ENCODE measurements around the gene CACNB4.
"Not testable (repeated sequence)": the region's sequence is repeated elsewhere in the genome, so short reads cannot be mapped to it uniquely, and the experiment has no call there.

CACNB4 gene

GRCh38 chr2:152036611-152037469, 62.0 kb downstream of the CACNB4 start:
- H3K9ac ChIP-seq (ENCODE audit: low read length in 2 of 2): no peak overlapping the region
- H3K27me3 ChIP-seq (ENCODE audit: control insufficient read depth in 1 of 2, insufficient read depth in 2 of 2, low read length in 2 of 2): no peaks in the 10 kb centered on the region
- no peaks in the 10 kb centered on the region for H3K9me3 ChIP-seq (ENCODE audit: control insufficient read depth in 2 of 2, low read length in 2 of 2)
- no peak overlapping the region for H3K4me3 ChIP-seq (ENCODE audit: low read length in 2 of 2)
- peaks cover 8% of the 10 kb centered on the region for H3K4me1 ChIP-seq (ENCODE audit: control insufficient read depth, insufficient read depth, low read length)
- no peaks in the 10 kb centered on the region for H3K36me3 ChIP-seq (ENCODE audit: control insufficient read depth in 2 of 2, insufficient read depth in 2 of 2, low read length in 2 of 2)
- H3K27ac ChIP-seq (ENCODE audit: low read length): no peak overlapping the region

GRCh38 chr2:152034257-152034801, 64.5 kb downstream of the CACNB4 start:
- Histone ChIP-seq H3K27me3 (ENCODE audit: control insufficient read depth in 1 of 2, insufficient read depth in 2 of 2, low read length in 2 of 2) (no peaks in the 10 kb centered on the region), H3K4me3 (ENCODE audit: low read length in 2 of 2) (no peak overlapping the region), H3K36me3 (ENCODE audit: control insufficient read depth in 2 of 2, insufficient read depth in 2 of 2, low read length in 2 of 2) (no peaks in the 10 kb centered on the region), H3K27ac (ENCODE audit: low read length) (no peak overlapping the region), H3K9me3 (ENCODE audit: control insufficient read depth in 2 of 2, low read length in 2 of 2) (no peaks in the 10 kb centered on the region), H3K4me1 (ENCODE audit: control insufficient read depth, insufficient read depth, low read length) (peaks cover 8% of the 10 kb centered on the region), H3K9ac (ENCODE audit: low read length in 2 of 2) (no peak overlapping the region)

GRCh38 chr2:152033011-152033925, 65.6 kb downstream of the CACNB4 start:
- Histone ChIP-seq H3K27me3 (ENCODE audit: control insufficient read depth in 1 of 2, insufficient read depth in 2 of 2, low read length in 2 of 2) (no peaks in the 10 kb centered on the region), H3K9me3 (ENCODE audit: control insufficient read depth in 2 of 2, low read length in 2 of 2) (no peaks in the 10 kb centered on the region), H3K9ac (ENCODE audit: low read length in 2 of 2) (no peak overlapping the region), H3K27ac (ENCODE audit: low read length) (no peak overlapping the region), H3K36me3 (ENCODE audit: control insufficient read depth in 2 of 2, insufficient read depth in 2 of 2, low read length in 2 of 2) (no peaks in the 10 kb centered on the region), H3K4me1 (ENCODE audit: control insufficient read depth, insufficient read depth, low read length) (peaks cover 8% of the 10 kb centered on the region), H3K4me3 (ENCODE audit: low read length in 2 of 2) (no peak overlapping the region)

- no peaks in the 10 kb centered on the region for H3K9me3 ChIP-seq (ENCODE audit: control insufficient read depth in 2 of 2, low read length in 2 of 2)
- H3K27ac ChIP-seq (ENCODE audit: low read length): no peak overlapping the region
- H3K36me3 ChIP-seq (ENCODE audit: control insufficient read depth in 2 of 2, insufficient read depth in 2 of 2, low read length in 2 of 2): no peaks in the 10 kb centered on the region
- no peak overlapping the region for H3K4me3 ChIP-seq (ENCODE audit: low read length in 2 of 2)
- H3K4me1 ChIP-seq (ENCODE audit: control insufficient read depth, insufficient read depth, low read length): no peaks in the 10 kb centered on the region
- no peaks in the 10 kb centered on the region for H3K27me3 ChIP-seq (ENCODE audit: control insufficient read depth in 1 of 2, insufficient read depth in 2 of 2, low read length in 2 of 2)
- no peak overlapping the region for H3K9ac ChIP-seq (ENCODE audit: low read length in 2 of 2)
These were observed 67.0 kb downstream of the CACNB4 start for GRCh38 chr2:152031747-152032306.

- H3K9ac ChIP-seq (ENCODE audit: low read length in 2 of 2); H3K27me3 ChIP-seq (ENCODE audit: control insufficient read depth in 1 of 2, insufficient read depth in 2 of 2, low read length in 2 of 2); H3K27ac ChIP-seq (ENCODE audit: low read length); H3K9me3 ChIP-seq (ENCODE audit: control insufficient read depth in 2 of 2, low read length in 2 of 2); H3K36me3 ChIP-seq (ENCODE audit: control insufficient read depth in 2 of 2, insufficient read depth in 2 of 2, low read length in 2 of 2); H3K4me3 ChIP-seq (ENCODE audit: low read length in 2 of 2); H3K4me1 ChIP-seq (ENCODE audit: control insufficient read depth, insufficient read depth, low read length): not testable (repeated sequence)
These were observed 68.1 kb downstream of the CACNB4 start for GRCh38 chr2:152030596-152031328.

- Histone ChIP-seq H3K9me3 (ENCODE audit: control insufficient read depth in 2 of 2, low read length in 2 of 2) (no peaks in the 10 kb centered on the region), H3K4me1 (ENCODE audit: control insufficient read depth, insufficient read depth, low read length) (no peaks in the 10 kb centered on the region), H3K36me3 (ENCODE audit: control insufficient read depth in 2 of 2, insufficient read depth in 2 of 2, low read length in 2 of 2) (no peaks in the 10 kb centered on the region), H3K27ac (ENCODE audit: low read length) (no peak overlapping the region), H3K9ac (ENCODE audit: low read length in 2 of 2) (no peak overlapping the region), H3K4me3 (ENCODE audit: low read length in 2 of 2) (no peak overlapping the region), H3K27me3 (ENCODE audit: control insufficient read depth in 1 of 2, insufficient read depth in 2 of 2, low read length in 2 of 2) (no peaks in the 10 kb centered on the region)
These were observed 70.5 kb downstream of the CACNB4 start for GRCh38 chr2:152028182-152028862.

GRCh38 chr2:152025678-152026287, 73.1 kb downstream of the CACNB4 start:
- H3K27ac ChIP-seq (ENCODE audit: low read length): no peak overlapping the region
- no peak overlapping the region for H3K9ac ChIP-seq (ENCODE audit: low read length in 2 of 2)
- no peaks in the 10 kb centered on the region for H3K4me1 ChIP-seq (ENCODE audit: control insufficient read depth, insufficient read depth, low read length)
- H3K36me3 ChIP-seq (ENCODE audit: control insufficient read depth in 2 of 2, insufficient read depth in 2 of 2, low read length in 2 of 2): no peaks in the 10 kb centered on the region
- peak overlapping the region; percentile 35 to 72 for H3K4me3 ChIP-seq (ENCODE audit: low read length in 2 of 2)
- no peaks in the 10 kb centered on the region for H3K9me3 ChIP-seq (ENCODE audit: control insufficient read depth in 2 of 2, low read length in 2 of 2)
- no peaks in the 10 kb centered on the region for H3K27me3 ChIP-seq (ENCODE audit: control insufficient read depth in 1 of 2, insufficient read depth in 2 of 2, low read length in 2 of 2)

- no peak overlapping the region for H3K27ac ChIP-seq (ENCODE audit: low read length)
- no peaks in the 10 kb centered on the region for H3K9me3 ChIP-seq (ENCODE audit: control insufficient read depth in 2 of 2, low read length in 2 of 2)
- no peak overlapping the region for H3K9ac ChIP-seq (ENCODE audit: low read length in 2 of 2)
- H3K4me1 ChIP-seq (ENCODE audit: control insufficient read depth, insufficient read depth, low read length): no peaks in the 10 kb centered on the region
- no peaks in the 10 kb centered on the region for H3K27me3 ChIP-seq (ENCODE audit: control insufficient read depth in 1 of 2, insufficient read depth in 2 of 2, low read length in 2 of 2)
- H3K36me3 ChIP-seq (ENCODE audit: control insufficient read depth in 2 of 2, insufficient read depth in 2 of 2, low read length in 2 of 2): no peaks in the 10 kb centered on the region
- no peak overlapping the region for H3K4me3 ChIP-seq (ENCODE audit: low read length in 2 of 2)
These were observed 74.4 kb downstream of the CACNB4 start for GRCh38 chr2:152024477-152024876.

GRCh38 chr2:152022090-152022489, 76.8 kb downstream of the CACNB4 start:
- H3K4me3 ChIP-seq (ENCODE audit: low read length in 2 of 2): no peak overlapping the region
- no peaks in the 10 kb centered on the region for H3K4me1 ChIP-seq (ENCODE audit: control insufficient read depth, insufficient read depth, low read length)
- H3K9me3 ChIP-seq (ENCODE audit: control insufficient read depth in 2 of 2, low read length in 2 of 2): no peaks in the 10 kb centered on the region
- no peaks in the 10 kb centered on the region for H3K27me3 ChIP-seq (ENCODE audit: control insufficient read depth in 1 of 2, insufficient read depth in 2 of 2, low read length in 2 of 2)
- H3K36me3 ChIP-seq (ENCODE audit: control insufficient read depth in 2 of 2, insufficient read depth in 2 of 2, low read length in 2 of 2): no peaks in the 10 kb centered on the region
- no peak overlapping the region for H3K9ac ChIP-seq (ENCODE audit: low read length in 2 of 2)
- no peak overlapping the region for H3K27ac ChIP-seq (ENCODE audit: low read length)
